T47D (cell line): ENCODE data around the gene CFAP300.

Source experiments
- DNase-seq, 2 experiments: peaks; one replicate each; pipeline versions ENCODE4 v3.0.0 to v3.0.0-alpha.2; 2011 to 2012; ENCODE audit warnings: low read depth in 1 of 2, low spot score in 1 of 2
- JUND ChIP-seq: IDR thresholded peaks from 2 replicates; pipeline ENCODE4 v1.6.1; 2012; ENCODE audit warnings: low read depth
- in situ Hi-C: cut with HindIII; loops from 2 replicates; pipeline ENCODE4 v1.10.0; 2016; ENCODE audit warnings: low sequenced_read_pairs, low pct_unique_long_range_greater_than_20kb

CFAP300 gene

DNA sequence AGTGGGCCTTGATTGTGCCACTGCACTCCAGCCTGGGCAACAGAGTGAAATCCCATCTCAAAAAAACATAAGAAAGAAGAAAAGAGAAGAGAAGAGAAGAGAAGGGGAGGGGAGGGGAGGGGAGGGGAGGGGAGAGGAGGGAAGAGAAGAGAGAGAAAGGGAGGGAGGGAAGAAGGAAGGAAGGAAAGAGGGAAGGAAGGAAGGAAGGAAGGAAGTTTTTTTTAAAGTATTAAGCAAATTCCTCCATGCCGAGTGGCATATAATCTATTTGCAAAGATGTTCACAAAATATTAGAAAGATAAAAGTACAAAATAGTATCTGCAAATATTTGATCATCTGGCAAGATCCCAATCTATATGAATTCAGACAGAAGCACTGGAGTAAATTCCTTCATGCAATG, 10.5 kb upstream of the CFAP300 start:
- no peak for DNase-seq
- no peak for TF ChIP-seq JUND
- in situ Hi-C loops = no loop called here

DNA sequence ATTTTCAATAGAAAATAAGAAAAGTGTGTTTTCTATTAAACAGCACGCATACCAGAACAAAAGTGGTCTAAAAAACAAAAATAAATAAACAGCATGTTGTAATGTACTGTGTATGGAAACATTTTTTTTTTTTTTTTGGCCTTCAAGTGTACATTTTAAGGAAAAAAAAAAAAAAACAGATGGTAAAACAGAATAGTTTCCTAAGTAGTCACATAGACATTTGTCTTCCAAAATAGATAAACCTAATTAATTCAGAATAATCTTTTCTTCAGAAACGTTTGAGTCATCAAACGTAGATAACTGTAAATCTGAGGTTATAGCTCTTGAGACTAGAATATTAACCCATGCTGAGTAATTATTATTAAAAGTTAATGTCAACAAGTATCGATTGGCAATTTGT, 396 bp upstream of the CFAP300 start:
- no peak for TF ChIP-seq JUND
- DNase-seq = no peak
- in situ Hi-C loops = no loop called here

DNA sequence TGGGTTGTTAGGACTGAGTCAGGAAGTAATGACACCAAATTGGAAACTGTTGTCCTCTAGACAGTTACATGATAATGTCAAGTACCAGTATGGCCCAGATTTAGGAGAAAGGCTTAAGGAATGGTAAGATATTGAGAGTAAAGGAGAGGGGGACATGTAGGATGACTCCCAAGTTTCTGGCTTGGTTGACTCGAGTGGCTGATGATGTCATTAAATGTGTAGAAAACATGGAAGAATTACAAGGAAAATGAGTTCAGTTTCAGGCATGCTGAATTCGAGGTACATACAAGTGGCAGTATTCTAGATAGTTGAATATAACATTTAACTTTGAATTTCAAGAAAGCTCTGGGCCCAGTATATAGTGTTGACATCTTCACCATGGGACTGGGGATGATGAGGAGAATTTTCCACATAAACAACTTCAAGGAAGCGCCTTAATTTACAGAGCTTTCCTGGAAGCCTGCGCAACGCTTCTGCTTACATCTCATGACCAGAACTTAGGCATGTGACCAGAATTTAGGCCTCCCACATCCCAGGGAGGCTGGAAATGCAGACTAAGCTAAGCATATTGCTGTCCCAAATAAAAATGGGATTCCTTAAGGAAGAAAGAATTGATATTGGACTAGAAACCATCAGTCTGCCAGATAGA, 3.8 kb downstream of the CFAP300 start:
- no peak for DNase-seq
- TF ChIP-seq JUND = no peak
- in situ Hi-C loops = no loop called here

- TF ChIP-seq JUND = no peak
- in situ Hi-C loops = no loop called here
- DNase-seq = peak in 1 of 2 experiments; percentile 33
These were observed 14.0 kb downstream of the CFAP300 start for GRCh38 chr11:102061276-102061675.

DNA sequence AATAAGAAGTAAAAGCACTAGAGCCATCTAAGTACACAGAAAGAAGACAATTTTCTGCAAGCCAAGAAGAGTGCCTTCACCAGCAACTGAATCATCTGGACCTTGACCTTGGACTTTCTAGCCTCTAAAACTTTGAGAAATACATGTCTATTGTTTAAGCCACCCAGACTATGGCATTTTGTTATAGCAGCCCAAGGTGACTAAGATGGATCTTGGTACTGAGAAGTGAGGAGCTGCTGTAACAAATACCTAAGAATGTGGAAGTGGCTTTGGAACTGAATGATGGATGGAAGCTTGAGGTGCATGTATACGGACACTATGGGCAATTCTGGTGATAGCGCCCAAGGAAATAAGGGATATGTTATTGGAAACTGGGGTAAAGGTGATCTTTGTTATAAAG, 14.9 kb downstream of the CFAP300 start:
- in situ Hi-C loops = no loop called here
- no peak for TF ChIP-seq JUND
- no peak for DNase-seq

- in situ Hi-C loops = no loop called here
- DNase-seq = peak in 1 of 2 experiments; percentile 12
- TF ChIP-seq JUND = no peak
These were observed 17.1 kb downstream of the CFAP300 start for GRCh38 chr11:102064316-102064715.

DNA sequence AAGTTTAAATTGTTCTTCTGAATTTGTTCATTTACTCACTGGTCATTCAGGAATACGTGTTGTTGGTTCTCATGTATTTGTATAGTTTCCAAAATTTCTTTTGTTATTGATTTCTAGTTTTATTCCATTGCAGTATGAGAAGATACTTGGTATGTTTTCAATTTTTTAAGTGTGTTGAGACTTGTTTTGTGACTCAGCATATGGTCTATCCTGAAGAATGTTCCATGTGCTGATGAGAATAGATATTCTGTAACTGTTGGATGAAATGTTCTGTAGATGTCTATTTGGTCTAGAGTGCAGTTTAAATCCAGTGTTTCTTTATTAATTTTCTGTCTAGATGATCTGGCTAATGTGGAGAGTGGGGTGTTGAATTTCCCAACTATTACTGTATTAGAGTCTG, 23.5 kb downstream of the CFAP300 start:
- in situ Hi-C loops = no loop called here
- no peak for DNase-seq
- TF ChIP-seq JUND = no peak

DNA sequence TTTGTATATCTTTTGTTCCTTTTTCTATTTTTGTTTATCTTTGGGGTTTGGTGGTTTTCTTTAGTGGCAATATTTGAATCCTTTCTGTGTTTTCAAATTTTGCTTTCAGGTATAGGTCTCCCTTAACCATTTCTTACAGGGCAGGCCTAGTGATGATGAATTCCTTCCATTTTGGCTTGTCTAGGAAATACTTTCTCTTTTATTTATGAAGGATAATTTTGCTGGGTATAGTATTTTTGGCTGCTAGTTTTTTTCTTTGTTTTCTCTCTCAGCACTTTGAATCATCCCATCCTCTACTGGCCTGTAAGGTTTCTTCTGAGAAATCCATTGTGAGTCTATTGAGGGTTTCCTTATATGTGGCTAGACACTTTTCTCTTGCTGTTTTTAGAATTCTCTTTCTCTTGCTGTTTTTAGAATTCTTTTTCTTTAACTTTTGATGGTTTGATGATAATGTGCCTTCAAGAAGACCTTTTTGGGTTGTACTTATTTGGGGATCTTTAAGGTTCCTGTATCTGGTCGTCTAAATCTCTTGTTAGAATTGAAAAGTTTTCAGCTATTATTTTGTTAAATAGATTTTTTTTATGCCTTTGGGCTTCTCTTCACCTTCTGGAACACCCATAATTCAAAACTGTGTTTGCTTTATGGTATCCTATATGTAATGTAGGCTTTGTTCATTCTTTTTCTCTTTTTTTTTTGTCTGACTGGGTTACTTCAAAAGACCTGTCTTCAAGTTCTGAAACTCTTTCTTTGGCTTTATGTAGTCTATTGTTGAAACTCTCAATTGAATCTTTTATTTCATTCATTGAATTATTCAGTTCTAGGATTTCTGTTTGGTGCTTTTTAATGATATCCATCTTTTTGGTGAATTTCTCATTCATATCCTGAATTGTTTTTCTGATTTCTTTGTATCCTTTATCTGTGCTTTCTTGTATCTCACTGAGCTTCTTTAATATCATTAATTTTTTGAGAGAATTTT, 24.5 kb downstream of the CFAP300 start:
- in situ Hi-C loops = no loop called here
- TF ChIP-seq JUND = no peak
- no peak for DNase-seq

DNA sequence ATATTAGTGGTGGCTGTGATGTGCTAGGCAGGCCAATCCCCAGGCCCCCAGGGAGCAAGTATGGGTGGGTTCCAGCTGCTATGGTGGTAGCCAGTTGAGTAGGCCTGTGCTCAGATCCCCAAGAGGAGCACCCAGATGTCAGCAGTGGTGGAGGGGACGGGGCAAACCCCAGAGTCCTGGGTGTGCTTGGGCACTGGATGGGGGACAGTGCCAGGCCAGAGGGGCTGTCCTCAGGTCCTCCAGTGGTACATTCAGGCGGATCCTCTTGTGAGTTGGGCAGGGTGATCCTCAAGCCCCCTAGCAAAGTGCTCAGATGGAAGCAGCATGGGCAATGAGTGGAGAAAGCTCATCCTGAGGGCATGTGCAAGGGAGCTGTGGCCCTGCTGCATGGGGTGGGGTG, 26.0 kb downstream of the CFAP300 start:
- no peak for TF ChIP-seq JUND
- no peak for DNase-seq
- in situ Hi-C loops = no loop called here

DNA sequence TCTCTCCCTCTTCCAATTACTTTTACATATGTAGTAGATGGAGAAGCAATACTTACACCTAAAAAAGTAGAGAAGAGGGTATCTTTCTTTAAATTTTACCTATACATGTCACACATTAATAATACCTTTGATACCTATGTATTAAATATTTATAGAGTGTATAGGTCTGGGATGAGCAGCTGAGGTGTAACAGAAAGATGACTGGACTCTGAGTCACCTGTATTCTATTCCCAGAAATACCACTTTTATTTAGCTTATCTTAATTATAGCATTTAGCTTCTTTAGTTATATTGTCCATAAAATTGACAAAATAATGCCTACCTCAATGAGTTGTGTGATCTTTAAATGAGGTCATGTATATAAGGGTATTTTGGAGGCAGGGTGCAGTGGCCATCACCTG, 32.4 kb downstream of the CFAP300 start:
- no peak for TF ChIP-seq JUND
- in situ Hi-C loops = no loop called here
- DNase-seq = no peak

- in situ Hi-C loops = no loop called here
- no peak for TF ChIP-seq JUND
- no peak for DNase-seq
These were observed 34.1 kb downstream of the CFAP300 start for GRCh38 chr11:102081313-102081712.

GRCh38 chr11:102085864-102086551, 38.8 kb downstream of the CFAP300 start:
- peak in 1 of 2 experiments; percentile 14 for DNase-seq
- in situ Hi-C loops = no loop called here
- no peak for TF ChIP-seq JUND

GRCh38 chr11:102097186-102097585, 49.9 kb downstream of the CFAP300 start:
- in situ Hi-C loops = no loop called here
- no peak for DNase-seq
- TF ChIP-seq JUND = no peak
